HG02759 (cell line): ENCODE measurements around the gene NHP2.

ENCODE experiments used
- ATAC-seq: cut with Tn5 transposase; IDR thresholded peaks from one replicate; pipeline ENCODE4 v1.9.1; 2021; ENCODE audit warnings: mild to moderate bottlenecking, moderate library complexity; ENCODE audit not compliant: unreplicated experiment

NHP2 gene

DNA sequence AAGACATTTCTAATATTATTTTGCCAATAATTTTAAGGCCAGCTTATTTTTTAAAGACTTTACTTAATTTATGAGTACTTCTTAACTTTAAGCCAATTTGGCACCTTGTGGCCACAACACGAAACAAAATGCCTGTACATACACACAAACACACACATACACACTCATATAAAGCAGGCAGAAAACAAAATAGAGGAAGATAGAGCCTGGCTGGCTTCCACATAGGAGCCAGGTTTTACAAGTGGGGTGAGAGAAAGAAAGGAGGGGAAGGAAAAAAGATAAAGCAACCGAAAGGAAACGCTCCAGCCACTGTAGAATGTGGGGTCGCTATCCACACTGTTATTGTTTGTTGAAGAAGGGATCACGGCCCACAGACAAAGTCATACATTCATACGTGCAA, 23.1 kb upstream of the NHP2 start:
- ATAC-seq = no peak

DNA sequence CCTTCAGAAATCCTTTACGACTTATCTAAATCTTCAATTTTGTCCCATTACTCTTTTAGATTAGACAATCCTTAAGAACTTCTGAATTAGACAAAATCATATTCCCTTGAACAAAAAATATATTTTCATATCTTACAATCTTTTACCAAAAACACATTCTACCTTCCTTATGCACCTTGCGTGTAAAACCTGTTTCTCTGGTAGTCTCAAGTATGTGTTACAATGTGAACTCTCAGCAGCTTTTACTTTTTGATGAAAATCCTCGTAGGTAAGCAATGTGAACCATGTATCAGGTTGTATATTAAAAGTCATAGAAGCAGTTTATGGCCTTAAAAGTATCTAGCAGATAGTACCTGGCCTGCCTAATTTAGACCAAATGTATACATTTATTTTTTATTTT, 20.8 kb upstream of the NHP2 start:
- ATAC-seq = no peak

DNA sequence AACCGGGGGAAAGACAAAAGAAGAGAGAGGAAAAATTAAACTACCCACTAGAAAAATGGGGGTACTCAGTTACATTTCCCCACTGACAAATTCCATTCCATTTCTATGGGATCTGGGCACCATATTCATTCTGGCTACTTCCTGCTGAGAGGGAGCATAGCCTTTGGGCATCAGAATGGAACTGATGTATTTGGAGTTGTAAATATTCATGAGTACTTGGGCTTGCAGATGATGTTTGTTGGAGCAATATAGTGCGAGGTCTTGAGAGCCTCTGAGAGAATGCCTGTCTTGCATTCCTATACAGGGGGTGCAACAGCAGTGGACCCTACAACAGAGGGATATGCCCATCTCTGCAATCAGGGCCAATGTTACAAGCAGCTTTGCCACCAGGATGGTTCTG, 16.8 kb upstream of the NHP2 start:
- ATAC-seq = no peak

DNA sequence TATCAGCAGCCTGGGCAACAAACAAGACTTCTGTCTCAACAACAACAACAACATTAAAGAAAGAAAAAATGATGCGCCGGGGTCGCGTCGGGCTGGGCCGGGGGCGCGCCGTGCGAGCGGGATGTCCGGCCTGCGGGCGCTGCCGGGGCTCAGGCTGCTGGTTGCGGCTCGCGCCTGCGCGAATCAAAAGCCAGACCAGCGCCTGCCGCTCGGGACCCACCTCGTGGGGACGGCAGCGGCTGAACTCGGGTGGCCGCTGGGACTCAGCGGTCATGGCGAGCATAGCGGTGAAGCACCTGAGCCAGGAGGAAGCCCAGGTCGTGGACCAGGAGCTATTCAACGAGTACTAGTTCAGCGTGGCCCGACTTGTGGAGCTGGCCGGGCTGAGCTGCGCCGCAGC, 11.9 kb upstream of the NHP2 start:
- ATAC-seq = no peak

DNA sequence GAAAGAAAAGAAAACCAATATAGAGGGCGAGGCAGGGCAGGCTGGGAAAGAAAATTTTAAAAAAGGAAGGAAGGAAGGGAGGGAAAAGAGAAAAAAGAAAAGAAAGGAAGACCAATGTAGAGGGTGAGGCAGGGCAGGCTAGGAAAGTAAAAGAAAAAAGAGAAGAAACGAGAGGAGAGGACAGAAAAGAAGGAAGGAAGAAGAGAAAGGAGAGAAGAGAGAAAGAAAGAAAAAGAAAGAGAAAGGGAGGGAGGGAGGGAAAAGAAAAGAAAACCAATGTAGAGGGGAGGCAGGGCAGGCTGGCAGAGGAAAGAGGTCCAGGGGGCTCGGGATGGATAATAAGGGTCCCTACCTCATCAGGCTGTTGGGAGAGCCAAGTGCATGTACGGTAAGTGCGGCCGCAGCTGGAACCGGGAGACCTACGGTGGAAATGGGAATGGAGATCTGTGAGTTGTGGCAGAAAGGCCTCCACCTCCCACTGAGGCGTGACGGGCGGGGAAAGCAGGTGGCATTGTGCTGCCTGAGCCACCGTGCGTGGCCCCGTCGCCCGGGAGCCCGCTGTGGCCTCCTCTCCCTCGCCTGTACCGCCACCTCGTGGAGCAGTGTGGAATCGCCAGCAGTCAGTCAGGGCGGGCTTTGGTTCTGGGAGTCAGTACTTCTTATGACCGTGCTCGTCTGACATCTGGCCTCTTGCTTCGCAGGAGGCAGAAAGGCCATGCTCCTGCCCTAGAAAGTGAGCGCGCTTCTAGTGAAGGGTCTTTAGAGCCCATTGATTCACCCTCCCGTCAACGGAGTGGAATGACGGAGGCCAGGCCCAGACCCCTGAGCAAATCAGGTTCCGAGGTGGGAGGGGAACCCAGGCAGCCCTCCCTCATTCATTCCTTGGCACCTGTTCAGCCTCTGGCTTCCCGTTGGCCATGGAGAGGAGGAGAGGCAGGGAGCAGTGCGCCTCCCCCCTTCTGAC, 10.4 kb upstream of the NHP2 start:
- peak; percentile 94 for ATAC-seq

DNA sequence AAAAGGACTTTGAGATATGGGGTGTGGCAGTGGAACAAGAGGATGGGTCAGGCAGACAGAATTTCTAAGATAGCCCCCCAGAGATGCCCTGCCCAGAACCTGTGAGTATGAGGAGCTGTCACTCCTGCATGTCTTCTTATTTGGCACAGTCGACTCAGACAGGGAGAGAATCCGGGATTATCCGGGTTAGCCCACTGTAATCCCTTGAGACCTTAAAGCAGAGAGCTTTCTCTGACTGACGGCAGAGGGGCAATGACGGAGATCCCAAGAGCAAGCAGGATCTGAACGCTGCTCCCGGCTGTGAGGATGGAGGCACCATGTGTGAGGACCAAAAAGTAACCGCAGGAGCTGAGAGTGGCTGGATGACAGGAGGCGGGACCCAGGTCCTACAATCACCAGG, 8.8 kb upstream of the NHP2 start:
- ATAC-seq = no peak

DNA sequence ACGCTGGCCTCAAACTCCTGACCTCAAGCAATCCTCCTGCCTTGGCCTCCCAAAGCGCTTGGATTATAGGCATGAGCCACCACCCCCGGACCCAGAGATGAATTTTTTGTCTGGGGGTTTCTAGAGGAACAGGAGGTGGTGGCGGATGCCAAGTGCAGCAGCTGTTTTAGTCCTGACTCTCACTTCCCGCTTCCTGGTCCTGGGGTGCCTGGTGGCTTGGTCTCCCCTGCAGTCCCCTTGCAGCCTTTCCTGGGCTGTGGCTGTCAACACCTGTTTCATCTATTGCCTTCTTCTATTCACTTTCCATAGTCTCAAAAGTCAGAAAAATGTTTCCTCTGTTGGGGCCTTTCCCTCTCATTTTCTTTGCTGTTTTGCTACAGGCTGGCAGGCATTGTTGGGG, 6.5 kb upstream of the NHP2 start:
- no peak for ATAC-seq

DNA sequence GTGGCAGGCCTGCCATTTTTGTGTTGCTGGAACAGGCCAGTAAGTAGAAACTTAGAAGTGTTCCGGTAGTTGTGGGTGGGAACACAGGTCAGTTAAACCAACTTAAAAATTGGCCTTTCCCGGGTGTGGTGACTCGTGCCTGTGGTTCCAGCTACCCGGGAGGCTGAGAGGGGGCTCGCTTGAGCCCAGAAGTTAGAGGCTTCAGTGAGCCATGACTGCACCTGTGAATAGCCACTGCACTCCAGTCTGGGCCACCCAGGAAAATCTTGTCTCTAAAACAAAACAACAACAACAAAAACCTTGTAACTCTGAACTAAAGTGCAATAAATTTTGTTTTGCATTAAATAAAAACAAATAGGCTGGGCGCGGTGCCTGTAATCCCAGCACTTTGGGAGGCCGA, 1.4 kb upstream of the NHP2 start:
- ATAC-seq = no peak

DNA sequence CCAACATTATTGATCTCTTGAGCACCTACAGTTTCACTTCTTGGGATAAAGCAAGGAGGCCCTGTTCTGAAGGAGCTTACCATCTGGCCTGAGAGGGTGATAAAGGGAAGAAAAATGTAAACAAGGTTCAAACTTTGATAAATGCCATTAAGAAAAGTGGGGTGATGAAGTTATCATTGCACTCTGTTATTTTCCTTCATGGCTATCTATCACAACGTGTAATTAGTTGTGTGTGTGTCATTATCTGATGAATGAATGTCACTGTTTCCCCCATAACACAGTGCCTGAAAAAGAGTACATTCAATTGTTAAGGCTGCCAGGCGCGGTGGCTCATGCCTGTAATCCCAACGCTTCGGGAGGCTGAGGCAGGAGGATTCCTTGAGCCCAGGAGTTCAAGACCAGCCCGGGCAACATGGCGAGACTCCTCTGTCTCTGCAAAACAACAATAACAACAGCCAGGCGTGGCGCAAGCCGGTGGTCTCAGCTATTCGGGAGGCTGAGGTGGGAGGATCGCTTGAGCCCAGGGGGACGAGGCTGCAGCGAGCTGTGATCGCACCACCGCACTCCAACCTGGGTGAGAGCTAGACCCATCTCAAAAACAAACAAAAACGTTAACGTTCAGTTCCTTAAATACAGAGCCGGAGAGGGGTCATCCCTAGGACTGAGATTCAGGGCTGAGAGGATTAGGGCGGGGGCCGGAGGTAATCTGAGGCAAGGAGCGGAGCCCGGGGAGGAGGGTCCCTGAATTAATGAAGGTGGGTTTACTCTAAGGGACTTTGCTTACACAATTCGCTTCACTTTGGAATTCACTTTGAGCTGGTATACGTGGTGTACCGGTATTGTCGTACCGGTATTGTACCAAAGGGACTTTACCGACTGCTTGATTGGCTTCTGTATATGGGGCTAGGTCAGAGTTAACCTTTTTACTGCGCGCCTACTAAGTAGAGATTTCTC, 917 bp downstream of the NHP2 start:
- ATAC-seq = no peak

DNA sequence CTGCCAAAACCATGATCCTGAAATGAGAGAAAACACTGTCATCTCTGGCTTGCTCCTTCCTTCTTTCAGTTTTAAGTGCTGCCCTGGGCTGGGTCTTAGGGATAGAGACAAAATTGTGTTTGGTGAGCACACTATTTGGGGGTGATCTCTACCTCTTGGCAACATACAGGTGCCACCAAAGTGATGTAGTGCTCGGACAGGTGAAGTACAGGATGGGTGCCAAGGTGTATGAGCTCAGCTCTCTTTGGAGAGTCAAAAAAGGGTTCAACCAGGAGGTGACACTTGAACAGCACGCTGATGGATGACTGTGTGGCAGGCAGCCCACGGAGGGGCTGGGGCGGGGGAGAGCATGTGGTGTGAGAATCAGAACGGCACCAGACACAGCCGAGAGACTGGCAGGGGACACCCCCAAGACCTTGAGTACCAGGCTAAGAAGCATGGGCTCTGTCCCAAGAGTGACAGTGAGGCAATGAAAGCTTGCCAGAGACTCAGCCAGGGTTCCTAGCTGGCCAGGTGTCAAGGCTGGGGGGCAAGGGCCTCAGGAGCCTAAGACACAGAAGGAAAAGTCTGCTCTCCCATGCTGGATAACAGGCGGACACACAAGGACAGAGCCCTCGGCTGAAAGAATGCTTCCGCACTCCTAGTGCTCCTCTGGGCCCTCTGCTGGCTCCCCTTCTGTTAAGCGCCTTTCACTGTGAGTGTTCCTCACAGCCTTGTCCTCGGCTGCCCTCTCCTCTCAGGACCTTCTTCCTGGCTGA, 2.5 kb downstream of the NHP2 start:
- no peak for ATAC-seq

DNA sequence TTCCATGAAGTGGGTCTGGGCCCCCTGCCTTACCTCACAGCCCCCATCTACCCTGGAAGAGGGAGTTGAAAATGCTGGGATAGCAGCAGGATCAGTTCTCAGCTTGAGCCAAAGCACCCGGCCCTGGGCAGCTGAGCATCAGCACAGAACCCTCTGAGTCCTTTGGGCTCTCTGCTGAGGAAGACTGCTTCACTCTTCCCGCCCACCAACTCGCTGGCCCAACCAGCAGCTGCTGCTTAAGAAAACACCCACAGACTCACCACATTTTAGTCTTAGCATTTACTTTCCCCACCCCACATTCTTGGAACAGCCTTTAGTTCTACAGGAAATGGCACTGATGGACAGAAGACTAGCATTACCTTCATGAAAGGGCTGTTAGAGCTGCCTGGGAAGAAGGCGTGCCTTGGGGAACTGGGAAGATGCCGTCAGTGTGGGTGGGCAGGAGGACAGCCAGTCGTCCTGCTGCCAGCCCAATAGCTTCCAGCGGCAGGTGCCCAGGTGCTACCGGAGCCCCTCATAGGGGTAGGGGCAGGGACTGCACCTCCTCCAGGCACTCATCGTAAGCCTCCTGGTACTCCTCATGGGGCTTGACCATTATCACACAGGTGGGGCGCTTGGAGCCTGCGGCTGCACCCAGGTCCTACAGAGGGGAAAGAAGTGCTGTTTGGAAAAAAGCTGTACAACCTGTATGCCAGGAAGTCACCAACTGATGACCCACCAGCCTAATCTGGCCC, 4.3 kb downstream of the NHP2 start:
- ATAC-seq = no peak

DNA sequence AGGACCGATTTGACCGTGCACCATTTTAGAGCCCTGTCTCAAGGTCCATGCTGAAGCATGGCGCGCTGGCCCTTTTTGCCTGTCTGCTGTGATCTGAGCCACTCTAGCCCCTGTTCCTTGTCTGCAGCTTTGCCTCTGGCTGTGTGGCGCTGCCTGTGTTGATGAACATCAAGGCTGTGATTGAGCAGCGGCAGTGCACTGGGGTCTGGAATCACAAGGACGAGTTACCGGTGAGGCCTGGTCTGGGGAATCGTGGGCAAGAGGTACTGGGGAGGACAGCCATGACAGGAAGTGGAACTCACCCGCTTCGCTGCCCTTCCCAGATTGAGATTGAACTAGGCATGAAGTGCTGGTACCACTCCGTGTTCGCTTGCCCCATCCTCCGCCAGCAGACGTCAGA, 6.3 kb downstream of the NHP2 start:
- no peak for ATAC-seq

DNA sequence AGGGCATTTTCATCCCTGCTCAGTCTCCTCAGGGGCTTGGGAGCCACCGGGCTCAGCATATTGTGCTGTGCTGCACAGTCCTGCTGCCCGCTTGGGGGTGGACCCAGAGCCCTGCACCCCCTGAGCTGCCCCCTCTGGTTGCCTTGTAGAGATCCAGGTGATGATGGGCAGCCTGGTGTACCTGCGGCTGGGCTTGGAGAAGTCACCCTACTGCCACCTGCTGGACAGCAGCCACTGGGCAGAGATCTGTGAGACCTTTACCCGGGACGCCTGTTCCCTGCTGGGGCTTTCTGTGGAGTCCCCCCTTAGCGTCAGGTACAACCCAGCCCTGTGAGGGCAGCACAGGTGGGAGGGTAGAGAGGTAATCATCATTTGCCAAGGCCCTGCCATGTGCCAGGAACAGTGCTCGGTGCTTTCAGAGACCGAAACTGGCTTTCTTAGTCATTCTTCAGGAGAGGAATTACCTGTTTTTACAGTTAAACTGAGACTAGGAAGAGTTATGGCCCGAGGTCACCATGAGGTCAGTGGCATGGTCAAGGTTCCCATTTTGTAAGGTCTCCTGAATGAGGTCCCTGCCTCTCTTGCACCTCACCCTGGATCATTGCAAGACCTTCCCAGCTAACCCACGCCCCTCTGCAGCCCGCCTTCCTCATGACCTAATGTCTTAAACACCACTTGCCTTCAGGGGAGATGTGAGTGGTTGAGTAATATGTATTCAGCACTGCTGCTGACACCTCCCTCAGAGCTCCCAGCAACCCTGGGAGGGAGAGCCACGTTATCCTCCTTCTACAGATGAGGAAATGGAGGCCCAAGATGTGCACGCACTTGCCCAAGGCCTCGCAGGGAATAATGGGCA, 7.5 kb downstream of the NHP2 start:
- peak; percentile 68 for ATAC-seq

DNA sequence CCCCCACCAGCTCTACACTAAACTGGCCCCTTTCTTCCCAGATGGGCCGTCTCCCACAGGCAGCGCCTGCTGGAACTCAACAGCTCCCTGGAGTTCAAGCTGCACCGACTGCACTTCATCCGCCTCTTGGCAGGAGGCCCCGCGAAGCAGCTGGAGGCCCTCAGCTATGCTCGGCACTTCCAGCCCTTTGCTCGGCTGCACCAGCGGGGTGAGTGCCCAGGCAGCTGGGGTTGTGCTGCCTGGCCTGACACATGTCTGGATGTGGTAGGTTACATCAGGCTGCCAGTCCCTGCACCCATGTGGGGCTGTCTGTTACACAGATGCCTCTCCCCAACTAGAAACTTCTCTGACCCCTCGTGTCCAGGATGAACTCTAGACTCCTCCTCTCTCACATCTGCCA, 9.8 kb downstream of the NHP2 start:
- no peak for ATAC-seq

DNA sequence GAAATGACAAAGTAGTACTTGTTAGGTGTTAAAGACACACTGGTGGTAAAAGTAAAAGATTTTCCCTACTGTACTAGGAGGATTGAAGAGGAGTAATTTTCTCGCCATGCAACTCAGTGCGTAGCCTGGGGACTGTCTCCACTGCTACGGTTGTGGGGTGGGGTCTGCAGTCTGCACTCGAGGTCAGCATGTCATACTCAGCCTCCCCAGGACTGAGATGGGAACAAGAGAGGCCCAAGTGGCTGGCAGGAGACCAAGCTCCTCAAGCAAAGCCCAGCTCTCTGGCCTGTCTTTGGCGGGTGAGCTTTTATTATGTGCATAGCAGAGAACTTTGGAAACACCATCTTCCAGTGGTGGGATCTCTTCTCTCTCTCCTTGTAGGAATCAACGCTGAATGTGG, 10.4 kb downstream of the NHP2 start:
- no peak for ATAC-seq

DNA sequence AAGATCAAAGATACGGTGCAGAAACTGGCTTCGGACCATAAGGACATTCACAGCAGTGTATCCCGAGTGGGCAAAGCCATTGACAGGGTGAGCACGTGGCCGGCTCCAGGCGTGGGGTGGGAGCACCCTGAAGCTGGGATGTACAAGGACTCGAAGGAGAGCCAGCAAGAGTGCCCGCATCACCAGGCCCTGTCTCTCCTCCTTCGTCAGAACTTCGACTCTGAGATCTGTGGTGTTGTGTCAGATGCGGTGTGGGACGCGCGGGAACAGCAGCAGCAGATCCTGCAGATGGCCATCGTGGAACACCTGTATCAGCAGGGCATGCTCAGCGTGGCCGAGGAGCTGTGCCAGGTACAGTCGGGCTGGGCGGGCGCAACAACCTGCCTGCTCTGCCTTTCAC, 11.0 kb downstream of the NHP2 start:
- ATAC-seq = no peak

DNA sequence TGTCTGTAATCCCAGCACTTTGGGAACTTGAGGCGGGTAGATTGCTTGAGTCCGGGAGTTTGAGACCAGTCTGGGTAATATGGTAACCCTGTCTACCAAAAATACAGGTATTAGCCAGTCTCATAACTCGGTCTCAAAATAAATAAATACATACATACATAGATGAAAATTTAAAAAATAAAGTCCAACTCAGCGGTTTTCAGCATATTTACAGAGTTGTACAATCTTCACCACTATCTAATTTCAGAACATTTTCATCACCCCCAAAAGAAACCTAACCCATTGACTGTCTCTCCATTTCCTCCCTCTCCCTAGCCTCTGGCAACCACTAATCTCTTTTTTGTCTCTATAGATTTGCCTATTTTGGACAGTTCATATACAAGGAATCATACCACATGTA, 12.1 kb downstream of the NHP2 start:
- ATAC-seq = no peak

DNA sequence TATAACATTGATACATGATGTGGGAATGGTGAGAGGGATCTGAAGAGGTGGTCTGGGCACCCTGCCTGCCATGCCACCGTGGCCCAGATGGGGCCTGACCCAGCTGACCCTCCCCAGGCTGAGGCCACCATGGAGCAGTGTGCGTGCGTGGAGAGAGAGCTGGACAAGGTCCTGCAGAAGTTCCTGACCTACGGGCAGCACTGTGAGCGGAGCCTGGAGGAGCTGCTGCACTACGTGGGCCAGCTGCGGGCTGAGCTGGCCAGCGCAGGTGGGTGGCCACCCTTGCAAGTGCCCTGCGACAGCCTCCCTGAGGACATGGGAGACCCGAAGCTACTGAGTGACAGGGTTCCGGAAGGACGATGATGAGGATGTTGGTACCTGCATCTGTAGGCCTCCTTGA, 15.7 kb downstream of the NHP2 start:
- no peak for ATAC-seq

DNA sequence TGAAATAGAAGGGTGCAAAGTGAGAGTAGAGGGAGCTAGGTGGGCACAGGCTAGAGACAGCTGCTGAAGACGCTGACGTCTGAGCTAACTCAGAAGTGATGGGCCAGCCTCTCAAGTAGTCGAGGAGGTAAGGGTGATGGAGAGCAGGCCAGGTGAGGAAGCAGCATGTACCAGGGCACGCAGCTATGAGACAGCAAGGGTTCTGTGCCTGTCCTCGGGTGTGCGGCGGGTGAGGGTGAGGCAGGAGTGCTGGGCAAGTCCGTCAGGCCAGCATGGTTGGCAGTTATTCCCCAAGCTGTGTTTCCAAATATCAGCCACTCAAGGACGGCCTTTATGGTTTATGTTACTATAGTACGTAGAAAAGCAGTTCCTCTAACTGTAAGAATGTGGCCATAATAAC, 16.7 kb downstream of the NHP2 start:
- no peak for ATAC-seq
